HepG2 (cell line): ENCODE measurements around the gene GAN.

Experiments used
- CAMTA2 ChIP-seq: sonication (generic); formaldehyde crosslinking; IDR thresholded peaks from 2 replicates; pipeline ENCODE4 v1.4.0; 2020; ENCODE audit warnings: mild to moderate bottlenecking, missing genetic modification reagents, borderline replicate concordance
- CEBPB ChIP-seq: IDR thresholded peaks from 2 replicates; pipeline ENCODE4 v1.6.1; 2011; ENCODE audit warnings: low read depth, low read length, improper control_type of control experiment, borderline replicate concordance
- GABPA ChIP-seq, 2 experiments: IDR thresholded peaks; 2 replicates each; pipeline ENCODE4 v1.6.1; 2011 to 2016; ENCODE audit warnings: low read depth in 2 of 2, low read length in 1 of 2, missing biosample characterization in 1 of 2, missing genetic modification characterization in 1 of 2
- HDAC2 ChIP-seq: sonication (generic); formaldehyde crosslinking; IDR thresholded peaks from 2 replicates; pipeline ENCODE4 v1.4.0; 2020; ENCODE audit warnings: missing genetic modification reagents
- JUNB ChIP-seq: sonication (generic); formaldehyde crosslinking; IDR thresholded peaks from 2 replicates; pipeline ENCODE4 v1.8.0; 2022; ENCODE audit warnings: missing genetic modification reagents, mild to moderate bottlenecking, borderline replicate concordance
- POLR2A ChIP-seq, 2 experiments: IDR thresholded peaks; 2 replicates each; pipeline ENCODE4 v1.6.1; 2011; ENCODE audit warnings: low read depth in 2 of 2, low read length in 2 of 2, mild to moderate bottlenecking in 1 of 2, moderate library complexity in 1 of 2; ENCODE audit not compliant: insufficient read depth in 1 of 2
- ZNF337 ChIP-seq: sonication (generic); formaldehyde crosslinking; IDR thresholded peaks from 2 replicates; pipeline ENCODE4 v1.5.1; 2020; ENCODE audit warnings: missing genetic modification reagents, low read depth, mild to moderate bottlenecking, borderline replicate concordance
- ZSCAN21 ChIP-seq: sonication (generic); formaldehyde crosslinking; IDR thresholded peaks from 2 replicates; pipeline ENCODE4 v1.8.0; 2022; ENCODE audit warnings: mild to moderate bottlenecking, missing genetic modification reagents, moderate library complexity, borderline replicate concordance
- TF ChIP-seq, protein P1 (sequence below): sonication (generic); formaldehyde crosslinking; IDR thresholded peaks from 2 replicates; pipeline ENCODE4 v1.5.1; 2020; ENCODE audit warnings: mild to moderate bottlenecking, missing genetic modification reagents, borderline replicate concordance
- TF ChIP-seq, protein P2 (sequence below): sonication (generic); formaldehyde crosslinking; IDR thresholded peaks from 2 replicates; pipeline ENCODE4 v1.5.0; 2020; ENCODE audit warnings: mild to moderate bottlenecking, missing genetic modification reagents, moderate library complexity

DNA sequence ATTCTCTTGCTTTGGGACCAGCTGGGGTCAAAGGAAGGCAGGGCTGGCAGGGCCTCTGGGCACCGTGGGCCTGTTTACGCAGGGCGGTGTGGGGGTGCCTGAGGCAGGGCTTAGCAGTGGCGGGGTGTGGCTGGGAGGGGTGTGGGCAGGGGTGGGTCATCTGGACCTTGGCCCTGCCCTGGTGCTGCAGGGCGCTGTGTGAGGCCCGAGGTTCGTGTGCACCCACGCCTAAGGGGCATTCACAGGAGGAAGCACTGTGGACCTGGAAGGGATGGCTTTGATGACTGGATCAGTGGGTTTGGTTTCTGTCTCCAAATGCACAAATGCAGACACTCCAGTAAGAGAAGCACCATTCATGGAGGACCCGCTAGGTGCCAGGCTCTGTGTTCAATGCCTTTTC, 39.0 kb upstream of the GAN start:
- no peak for TF ChIP-seq POLR2A (IDR thresholded peaks at IDR 0.05; ENCODE audit: insufficient read depth in 1 of 2, low read depth in 2 of 2, low read length in 2 of 2)
- TF ChIP-seq, protein P1, sequence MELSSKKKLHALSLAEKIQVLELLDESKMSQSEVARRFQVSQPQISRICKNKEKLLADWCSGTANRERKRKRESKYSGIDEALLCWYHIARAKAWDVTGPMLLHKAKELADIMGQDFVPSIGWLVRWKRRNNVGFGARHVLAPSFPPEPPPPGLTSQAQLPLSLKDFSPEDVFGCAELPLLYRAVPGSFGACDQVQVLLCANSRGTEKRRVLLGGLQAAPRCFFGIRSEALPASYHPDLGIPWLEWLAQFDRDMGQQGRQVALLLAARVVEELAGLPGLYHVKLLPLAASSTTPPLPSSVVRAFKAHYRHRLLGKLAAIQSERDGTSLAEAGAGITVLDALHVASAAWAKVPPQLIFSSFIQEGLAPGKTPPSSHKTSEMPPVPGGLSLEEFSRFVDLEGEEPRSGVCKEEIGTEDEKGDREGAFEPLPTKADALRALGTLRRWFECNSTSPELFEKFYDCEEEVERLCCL (CRISPR knock-in tag), result no peak
- no peak for TF ChIP-seq CEBPB
- no peak for TF ChIP-seq GABPA (IDR thresholded peaks at IDR 0.05; ENCODE audit: low read depth, low read length)
- TF ChIP-seq GABPA (CRISPR knock-in tag; IDR thresholded peaks at IDR 0.05; ENCODE audit: low read depth), result no peak
- no peak for TF ChIP-seq JUNB (CRISPR knock-in tag)
- TF ChIP-seq ZNF337 (CRISPR knock-in tag), result no peak
- TF ChIP-seq, protein P2, sequence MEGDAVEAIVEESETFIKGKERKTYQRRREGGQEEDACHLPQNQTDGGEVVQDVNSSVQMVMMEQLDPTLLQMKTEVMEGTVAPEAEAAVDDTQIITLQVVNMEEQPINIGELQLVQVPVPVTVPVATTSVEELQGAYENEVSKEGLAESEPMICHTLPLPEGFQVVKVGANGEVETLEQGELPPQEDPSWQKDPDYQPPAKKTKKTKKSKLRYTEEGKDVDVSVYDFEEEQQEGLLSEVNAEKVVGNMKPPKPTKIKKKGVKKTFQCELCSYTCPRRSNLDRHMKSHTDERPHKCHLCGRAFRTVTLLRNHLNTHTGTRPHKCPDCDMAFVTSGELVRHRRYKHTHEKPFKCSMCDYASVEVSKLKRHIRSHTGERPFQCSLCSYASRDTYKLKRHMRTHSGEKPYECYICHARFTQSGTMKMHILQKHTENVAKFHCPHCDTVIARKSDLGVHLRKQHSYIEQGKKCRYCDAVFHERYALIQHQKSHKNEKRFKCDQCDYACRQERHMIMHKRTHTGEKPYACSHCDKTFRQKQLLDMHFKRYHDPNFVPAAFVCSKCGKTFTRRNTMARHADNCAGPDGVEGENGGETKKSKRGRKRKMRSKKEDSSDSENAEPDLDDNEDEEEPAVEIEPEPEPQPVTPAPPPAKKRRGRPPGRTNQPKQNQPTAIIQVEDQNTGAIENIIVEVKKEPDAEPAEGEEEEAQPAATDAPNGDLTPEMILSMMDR, result no peak
- TF ChIP-seq CAMTA2, result no peak
- TF ChIP-seq HDAC2, result no peak
- TF ChIP-seq ZSCAN21 (CRISPR knock-in tag), result no peak
